Transverse colon (tissue), 4 donors: ENCODE data around the gene STAC3. TPM values are rescaled to one million over a fixed set of nuclear protein-coding genes. Genes with fewer than 3 reads are reported as not detected.

ENCODE experiments used
- DNase-seq: peaks from one replicate; pipeline ENCODE4 v3.0.0-alpha.2; 2019
- H3K27ac ChIP-seq, 4 donors: fragments of 200-600 bp; sonication (generic); 2 replicates each; pipeline ENCODE4 v1.5.1; 2016 to 2018; ENCODE audit warnings: inconsistent platforms in 4 of 4
- H3K27me3 ChIP-seq: fragments of 200-600 bp; sonication (generic); 2 replicates; pipeline ENCODE4 v1.5.1; 2017; ENCODE audit warnings: inconsistent platforms
- H3K36me3 ChIP-seq, 4 donors: fragments of 200-600 bp; sonication (generic); 2 replicates each; pipeline ENCODE4 v1.5.1; 2017 to 2019; ENCODE audit warnings: inconsistent platforms in 4 of 4
- H3K4me1 ChIP-seq, 4 donors: fragments of 200-600 bp; sonication (generic); 2 replicates each; pipeline ENCODE4 v1.5.1; 2017 to 2020; ENCODE audit warnings: inconsistent platforms in 4 of 4
- H3K4me3 ChIP-seq, 4 donors: fragments of 200-600 bp; sonication (generic); 1 replicate in 1 of 4; 2 replicates in 3 of 4; pipeline versions ENCODE4 v1.5.1 to v1.6.1; 2017 to 2019; ENCODE audit warnings: inconsistent platforms in 4 of 4
- H3K9me3 ChIP-seq, 2 donors: fragments of 200-600 bp; sonication (generic); 2 replicates each; pipeline ENCODE4 v1.5.1; 2017 to 2019; ENCODE audit warnings: inconsistent platforms in 2 of 2
- EP300 ChIP-seq: sonication (generic); formaldehyde crosslinking; IDR thresholded peaks from one replicate; pipeline ENCODE4 v1.6.1; 2017; ENCODE audit warnings: antibody characterized with exemption, low read depth
- POLR2A ChIP-seq: fragments of 450-650 bp; IDR thresholded peaks from one replicate; pipeline ENCODE4 v1.6.1; 2016; ENCODE audit warnings: antibody characterized with exemption, mild to moderate bottlenecking, moderate library complexity
- POLR2AphosphoS5 ChIP-seq, 3 donors: sonication (generic); formaldehyde crosslinking; IDR thresholded peaks; one replicate each; pipeline ENCODE4 v1.6.1; 2016; ENCODE audit warnings: antibody characterized with exemption in 3 of 3
- WGBS, 2 donors: methylation state at CpG; one replicate each; pipeline ENCODE4 v1.1.5; 2018; ENCODE audit warnings: low coverage in 1 of 2; 5-methylcytosine and 5-hydroxymethylcytosine counted together
- in situ Hi-C, 4 donors: fragments of 200-750 bp; cut with MboI; loops; one replicate each; pipeline versions ENCODE4 v1.15.0 to v1.15.1; 2017; ENCODE audit warnings: low sequenced_read_pairs in 3 of 4, low pct_ligation_motif_present in 1 of 4, low pct_unique_long_range_greater_than_20kb in 1 of 4
- intact Hi-C: fragments of 100-400 bp; cut with DNase I; formaldehyde crosslinking; loops from one replicate; pipeline ENCODE4 v1.15.1; 2023; ENCODE audit warnings: low total_unique reads
- total RNA-seq, 4 donors: library from RNA; depleted of rRNA; stranded (reverse); fragments of >200 nt; gene quantifications; one replicate each; pipeline ENCODE4 v1.1.0, GENCODE V29; 2016
- TF ChIP-seq, protein P1 (sequence below), 5 experiments: fragments of 200-600 bp in 3 of 5; fragments of 450-650 bp in 2 of 5; sonication (generic) in 3 of 5; IDR thresholded peaks; 1 replicate in 2 of 5; 2 replicates in 3 of 5; pipeline ENCODE4 v1.5.1; 2016 to 2017; ENCODE audit warnings: antibody characterized with exemption in 5 of 5, inconsistent platforms in 3 of 5, mild to moderate bottlenecking in 2 of 5, moderate library complexity in 1 of 5

STAC3 gene
- total RNA-seq, 4 donors from 2014 or later, result 1.8 to 3.3 (median 1.9) TPM

DNA sequence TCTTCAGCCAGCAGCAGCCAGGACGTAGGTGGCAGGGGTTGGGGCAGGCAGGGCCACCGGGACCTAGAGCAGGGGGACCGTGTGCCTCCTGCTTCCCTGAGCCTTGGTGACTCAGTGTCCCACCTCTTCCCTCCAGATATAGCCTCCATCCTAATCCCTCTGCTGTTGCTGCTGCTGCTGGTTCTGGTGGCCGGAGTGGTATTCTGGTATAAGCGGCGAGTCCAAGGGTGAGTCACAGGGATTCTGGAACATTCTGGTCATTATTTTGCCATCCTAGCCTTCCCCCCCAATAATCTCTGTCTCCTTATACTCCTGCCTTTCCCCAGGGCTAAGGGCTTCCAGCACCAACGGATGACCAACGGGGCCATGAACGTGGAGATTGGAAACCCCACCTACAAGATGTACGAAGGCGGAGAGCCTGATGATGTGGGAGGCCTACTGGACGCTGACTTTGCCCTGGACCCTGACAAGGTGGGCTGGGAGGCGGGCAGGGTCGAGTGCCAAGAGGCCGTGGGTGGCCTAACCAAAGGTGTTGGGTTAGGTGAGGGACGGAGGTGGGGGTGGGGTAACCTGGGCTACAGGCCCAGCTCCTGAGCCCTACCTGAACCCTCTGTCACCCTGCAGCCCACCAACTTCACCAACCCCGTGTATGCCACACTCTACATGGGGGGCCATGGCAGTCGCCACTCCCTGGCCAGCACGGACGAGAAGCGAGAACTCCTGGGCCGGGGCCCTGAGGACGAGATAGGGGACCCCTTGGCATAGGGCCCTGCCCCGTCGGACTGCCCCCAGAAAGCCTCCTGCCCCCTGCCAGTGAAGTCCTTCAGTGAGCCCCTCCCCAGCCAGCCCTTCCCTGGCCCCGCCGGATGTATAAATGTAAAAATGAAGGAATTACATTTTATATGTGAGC is 38.9 kb downstream of the STAC3 start:
- Histone ChIP-seq H3K27ac (no peak overlapping the region), H3K9me3 (no peaks in the 10 kb centered on the region), H3K36me3 (no peaks in the 10 kb centered on the region), H3K27me3 (peaks cover 26% of the 10 kb centered on the region), H3K4me3 (no peak overlapping the region), H3K4me1 (peaks cover 12 to 21% (median 12%) of the 10 kb centered on the region in 4 donors)
- TF ChIP-seq, protein P1, sequence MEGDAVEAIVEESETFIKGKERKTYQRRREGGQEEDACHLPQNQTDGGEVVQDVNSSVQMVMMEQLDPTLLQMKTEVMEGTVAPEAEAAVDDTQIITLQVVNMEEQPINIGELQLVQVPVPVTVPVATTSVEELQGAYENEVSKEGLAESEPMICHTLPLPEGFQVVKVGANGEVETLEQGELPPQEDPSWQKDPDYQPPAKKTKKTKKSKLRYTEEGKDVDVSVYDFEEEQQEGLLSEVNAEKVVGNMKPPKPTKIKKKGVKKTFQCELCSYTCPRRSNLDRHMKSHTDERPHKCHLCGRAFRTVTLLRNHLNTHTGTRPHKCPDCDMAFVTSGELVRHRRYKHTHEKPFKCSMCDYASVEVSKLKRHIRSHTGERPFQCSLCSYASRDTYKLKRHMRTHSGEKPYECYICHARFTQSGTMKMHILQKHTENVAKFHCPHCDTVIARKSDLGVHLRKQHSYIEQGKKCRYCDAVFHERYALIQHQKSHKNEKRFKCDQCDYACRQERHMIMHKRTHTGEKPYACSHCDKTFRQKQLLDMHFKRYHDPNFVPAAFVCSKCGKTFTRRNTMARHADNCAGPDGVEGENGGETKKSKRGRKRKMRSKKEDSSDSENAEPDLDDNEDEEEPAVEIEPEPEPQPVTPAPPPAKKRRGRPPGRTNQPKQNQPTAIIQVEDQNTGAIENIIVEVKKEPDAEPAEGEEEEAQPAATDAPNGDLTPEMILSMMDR (IDR thresholded peaks at IDR 0.05), result no peak
- TF ChIP-seq POLR2A, result no peak
- no peak for TF ChIP-seq EP300
- no peak for TF ChIP-seq POLR2AphosphoS5 (IDR thresholded peaks at IDR 0.05)
- WGBS, 2 donors, result 85% methylated on average over 27 of the region's 27 CpGs; no CpG with 5 or more reads in 1 of the 2 donors
- in situ Hi-C loops (no loop called here), intact Hi-C loops (no loop called here)
- DNase-seq, result no peak

- Histone ChIP-seq H3K4me1 (peaks cover 5 to 14% (median 7%) of the 10 kb centered on the region in 4 donors), H3K4me3 (no peak overlapping the region), H3K36me3 (peaks cover 0 to 5% (median 0%) of the 10 kb centered on the region in 4 donors), H3K27me3 (peaks cover 18% of the 10 kb centered on the region), H3K9me3 (no peaks in the 10 kb centered on the region), H3K27ac (no peak overlapping the region)
- 82% methylated on average over 16 of the region's 16 CpGs; no CpG with 5 or more reads in 1 of the 2 donors for WGBS, 2 donors
- in situ Hi-C loops, result no loop called here
- TF ChIP-seq, protein P1 (IDR thresholded peaks at IDR 0.05), result no peak
- no peak for TF ChIP-seq EP300
- TF ChIP-seq POLR2A, result no peak
- TF ChIP-seq POLR2AphosphoS5 (IDR thresholded peaks at IDR 0.05), result no peak
- DNase-seq, result no peak
- intact Hi-C loops, result no loop called here
Observed at GRCh38 chr12:57210926-57211692, 39.9 kb downstream of the STAC3 start.

DNA sequence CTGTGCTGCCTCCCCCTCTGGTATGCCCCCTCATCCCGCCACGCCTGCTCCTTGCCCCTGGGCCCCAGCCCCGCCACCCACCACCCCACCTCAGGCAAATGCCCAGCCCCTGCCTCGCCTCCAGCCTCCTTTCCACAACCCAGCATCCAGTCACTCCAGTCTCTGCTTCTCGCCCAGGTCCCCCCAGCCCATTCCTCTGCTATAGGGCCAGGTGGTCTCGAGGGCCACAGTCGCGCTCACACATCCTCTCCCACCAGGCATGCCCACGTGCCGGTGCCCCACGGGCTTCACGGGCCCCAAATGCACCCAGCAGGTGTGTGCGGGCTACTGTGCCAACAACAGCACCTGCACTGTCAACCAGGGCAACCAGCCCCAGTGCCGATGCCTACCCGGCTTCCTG is 40.5 kb downstream of the STAC3 start:
- Histone ChIP-seq H3K27me3 (peaks cover 12% of the 10 kb centered on the region), H3K36me3 (peaks cover 0 to 8% (median 0%) of the 10 kb centered on the region in 4 donors), H3K4me1 (peaks cover 0 to 9% (median 3%) of the 10 kb centered on the region in 4 donors), H3K4me3 (no peak overlapping the region), H3K27ac (no peak overlapping the region), H3K9me3 (no peaks in the 10 kb centered on the region)
- in situ Hi-C loops (no loop called here), intact Hi-C loops (no loop called here)
- TF ChIP-seq, protein P1 (IDR thresholded peaks at IDR 0.05), result no peak
- TF ChIP-seq POLR2AphosphoS5 (IDR thresholded peaks at IDR 0.05) (no peak), POLR2A (no peak), EP300 (no peak)
- 82% methylated on average over 13 of the region's 15 CpGs; no CpG with 5 or more reads in 1 of the 2 donors for WGBS, 2 donors
- DNase-seq, result no peak

DNA sequence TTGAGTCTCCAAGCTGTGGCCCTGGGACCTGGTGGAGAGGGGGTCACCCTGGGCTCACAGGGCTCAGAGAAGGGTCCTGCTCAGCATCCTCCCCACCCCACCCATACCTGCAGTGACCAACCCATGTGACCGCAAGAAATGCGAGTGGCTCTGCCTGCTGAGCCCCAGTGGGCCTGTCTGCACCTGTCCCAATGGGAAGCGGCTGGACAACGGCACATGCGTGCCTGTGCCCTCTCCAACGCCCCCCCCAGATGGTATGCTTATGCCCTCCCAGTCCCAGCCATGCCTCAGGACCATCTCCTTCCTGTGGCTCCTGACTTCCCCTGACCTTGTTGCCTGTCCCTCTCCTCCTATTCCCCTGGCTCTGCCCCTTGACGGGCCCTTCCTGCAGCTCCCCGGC is 41.1 kb downstream of the STAC3 start:
- in situ Hi-C loops, result no loop called here
- 94% methylated on average over 8 of the region's 8 CpGs; no CpG with 5 or more reads in 1 of the 2 donors for WGBS, 2 donors
- H3K36me3 ChIP-seq, result peaks cover 0 to 8% (median 2%) of the 10 kb centered on the region in 4 donors

More for the DNA sequence above, 41.1 kb downstream of the STAC3 start:
- no peak for DNase-seq
- Histone ChIP-seq H3K27me3 (peaks cover 6% of the 10 kb centered on the region), H3K9me3 (no peaks in the 10 kb centered on the region), H3K4me1 (peaks cover 0 to 9% (median 3%) of the 10 kb centered on the region in 4 donors), H3K4me3 (no peak overlapping the region), H3K27ac (no peak overlapping the region)
- TF ChIP-seq EP300 (no peak), POLR2A (no peak), POLR2AphosphoS5 (IDR thresholded peaks at IDR 0.05) (no peak)
- TF ChIP-seq, protein P1 (IDR thresholded peaks at IDR 0.05), result no peak
- intact Hi-C loops, result no loop called here
